WTC11 (cell line): ENCODE results near the gene RAB11FIP3. TPM values are rescaled to one million over a fixed set of nuclear protein-coding genes. Genes with fewer than 3 reads are reported as not detected.

Experiments
- ATAC-seq: fragments of 200-7000 bp; cut with Tn5 transposase; 2 replicates; pipeline ENCODE4 v1.10.0; 2021; ENCODE audit warnings: mild to moderate bottlenecking, moderate library complexity
- CTCF ChIA-PET: fragments of 300-600 bp; sonication (Branson Sonifier 250); formaldehyde crosslinking; loops from one replicate; lab custom pipeline; 2021; ENCODE audit warnings: antibody characterized with exemption; lab: Charles Lee
- POLR2A ChIA-PET: fragments of 350-600 bp; sonication (Branson Sonifier 250); formaldehyde crosslinking; loops from one replicate; lab custom pipeline; 2021; ENCODE audit warnings: antibody characterized with exemption; lab: Charles Lee
- DNase-seq: peaks from one replicate; pipeline ENCODE4 v3.0.0; 2021; ENCODE audit warnings: low spot score
- H3K27ac Mint-ChIP-seq: 2 replicates; pipeline ENCODE4 v1.8.0; 2021; ENCODE audit warnings: mixed read lengths
- H3K27me3 Mint-ChIP-seq: 2 replicates; pipeline ENCODE4 v1.8.0; 2021; ENCODE audit warnings: low read depth, mild to moderate bottlenecking, moderate library complexity, mixed read lengths
- H3K36me3 Mint-ChIP-seq: 2 replicates; pipeline ENCODE4 v1.8.0; 2021; ENCODE audit warnings: mixed read lengths
- H3K4me1 Mint-ChIP-seq: 2 replicates; pipeline ENCODE4 v1.8.0; 2022; ENCODE audit warnings: mixed read lengths
- H3K4me3 Mint-ChIP-seq: 2 replicates; pipeline ENCODE4 v1.8.0; 2021; ENCODE audit warnings: mild to moderate bottlenecking, moderate library complexity, mixed read lengths
- H3K9me3 Mint-ChIP-seq: 2 replicates; pipeline ENCODE4 v1.8.0; 2021; ENCODE audit warnings: mixed read lengths
- ATF1 ChIP-seq: sonication (generic); formaldehyde crosslinking; IDR thresholded peaks from 2 replicates; pipeline ENCODE4 v1.8.1; 2023; ENCODE audit warnings: mild to moderate bottlenecking, moderate library complexity, missing genetic modification reagents
- CREB1 ChIP-seq: sonication (generic); formaldehyde crosslinking; IDR thresholded peaks from 2 replicates; pipeline ENCODE4 v1.8.0; 2023; ENCODE audit warnings: mild to moderate bottlenecking, missing genetic modification reagents
- E2F5 ChIP-seq: sonication (generic); formaldehyde crosslinking; IDR thresholded peaks from 2 replicates; pipeline ENCODE4 v1.8.1; 2022; ENCODE audit warnings: mild to moderate bottlenecking, moderate library complexity, missing genetic modification reagents
- ELF4 ChIP-seq: sonication (generic); formaldehyde crosslinking; IDR thresholded peaks from 2 replicates; pipeline ENCODE4 v1.8.1; 2022; ENCODE audit warnings: low read depth, mild to moderate bottlenecking, moderate library complexity, missing genetic modification reagents
- ETV6 ChIP-seq: sonication (generic); formaldehyde crosslinking; IDR thresholded peaks from 2 replicates; pipeline ENCODE4 v1.8.1; 2022; ENCODE audit warnings: mild to moderate bottlenecking, missing genetic modification reagents
- FOXP1 ChIP-seq: sonication (generic); formaldehyde crosslinking; IDR thresholded peaks from 2 replicates; pipeline ENCODE4 v1.8.0; 2022; ENCODE audit warnings: missing genetic modification reagents, mild to moderate bottlenecking, moderate library complexity, borderline replicate concordance
- GABPB1 ChIP-seq: sonication (generic); formaldehyde crosslinking; IDR thresholded peaks from 2 replicates; pipeline ENCODE4 v1.8.1; 2023; ENCODE audit warnings: mild to moderate bottlenecking, missing genetic modification reagents
- HMGA2 ChIP-seq: fragments of 250-450 bp; sonication (Bioruptor Pico); IDR thresholded peaks from 2 replicates; pipeline ENCODE4 v1.4.0; 2021; ENCODE audit warnings: mild to moderate bottlenecking, moderate library complexity
- JUN ChIP-seq: sonication (generic); formaldehyde crosslinking; IDR thresholded peaks from 2 replicates; pipeline ENCODE4 v1.8.0; 2023; ENCODE audit warnings: mild to moderate bottlenecking, missing genetic modification reagents
- NFYB ChIP-seq: sonication (generic); formaldehyde crosslinking; conservative IDR thresholded peaks from 2 replicates; pipeline ENCODE4 v1.8.0; 2022; ENCODE audit warnings: low read depth, missing genetic modification reagents
- NR1H2 ChIP-seq: sonication (generic); formaldehyde crosslinking; IDR thresholded peaks from 2 replicates; pipeline ENCODE4 v1.9.0; 2021; ENCODE audit warnings: mild to moderate bottlenecking, moderate library complexity, missing genetic modification reagents
- NR2C2 ChIP-seq: sonication (generic); formaldehyde crosslinking; IDR thresholded peaks from 2 replicates; pipeline ENCODE4 v1.8.0; 2022; ENCODE audit warnings: mild to moderate bottlenecking, missing genetic modification reagents
- RELA ChIP-seq: sonication (generic); formaldehyde crosslinking; IDR thresholded peaks from 2 replicates; pipeline ENCODE4 v1.8.1; 2022; ENCODE audit warnings: missing genetic modification reagents, mild to moderate bottlenecking, borderline replicate concordance
- SMAD3 ChIP-seq: sonication (generic); formaldehyde crosslinking; IDR thresholded peaks from 2 replicates; pipeline ENCODE4 v1.8.0; 2022; ENCODE audit warnings: missing genetic modification reagents, mild to moderate bottlenecking, borderline replicate concordance
- SP1 ChIP-seq: sonication (generic); formaldehyde crosslinking; conservative IDR thresholded peaks from 2 replicates; pipeline ENCODE4 v1.8.1; 2022; ENCODE audit warnings: missing genetic modification reagents
- TCF7 ChIP-seq: sonication (generic); formaldehyde crosslinking; IDR thresholded peaks from 2 replicates; pipeline ENCODE4 v1.8.0; 2022; ENCODE audit warnings: mild to moderate bottlenecking, low read depth, missing genetic modification reagents, moderate library complexity
- TEAD1 ChIP-seq: sonication (generic); formaldehyde crosslinking; IDR thresholded peaks from 2 replicates; pipeline ENCODE4 v1.8.0; 2022; ENCODE audit warnings: mild to moderate bottlenecking, missing genetic modification reagents
- USF1 ChIP-seq: sonication (generic); formaldehyde crosslinking; IDR thresholded peaks from 2 replicates; pipeline ENCODE4 v1.8.0; 2022; ENCODE audit warnings: mild to moderate bottlenecking, missing genetic modification reagents
- USF2 ChIP-seq: sonication (generic); formaldehyde crosslinking; IDR thresholded peaks from 2 replicates; pipeline ENCODE4 v1.8.1; 2023; ENCODE audit warnings: mild to moderate bottlenecking, missing genetic modification reagents, moderate library complexity
- ZBTB21 ChIP-seq: sonication (generic); formaldehyde crosslinking; IDR thresholded peaks from 2 replicates; pipeline ENCODE4 v1.8.1; 2023; ENCODE audit warnings: mild to moderate bottlenecking, missing genetic modification reagents, borderline replicate concordance
- ZNF121 ChIP-seq: sonication (generic); formaldehyde crosslinking; IDR thresholded peaks from 2 replicates; pipeline ENCODE4 v1.8.0; 2023; ENCODE audit warnings: missing genetic modification reagents
- ZNF232 ChIP-seq: sonication (generic); formaldehyde crosslinking; IDR thresholded peaks from 2 replicates; pipeline ENCODE4 v1.8.0; 2022; ENCODE audit warnings: mild to moderate bottlenecking, missing genetic modification reagents
- ZNF423 ChIP-seq: fragments of 250-450 bp; sonication (Bioruptor Pico); IDR thresholded peaks from 2 replicates; pipeline ENCODE4 v2.1.2; 2022; ENCODE audit warnings: mild to moderate bottlenecking, moderate library complexity
- total RNA-seq: library from RNA; stranded (reverse); gene quantifications from 3 replicates; pipeline ENCODE4 v1.2.3, GENCODE V29; 2021
- TF ChIP-seq, protein P1 (sequence below): sonication (generic); formaldehyde crosslinking; IDR thresholded peaks from 2 replicates; pipeline ENCODE4 v1.8.1; 2022; ENCODE audit warnings: low read depth, mild to moderate bottlenecking, moderate library complexity, missing genetic modification reagents, borderline replicate concordance
- TF ChIP-seq, protein P2 (sequence below): sonication (generic); formaldehyde crosslinking; IDR thresholded peaks from 2 replicates; pipeline ENCODE4 v1.8.1; 2023; ENCODE audit warnings: mild to moderate bottlenecking, moderate library complexity, missing genetic modification reagents
- TF ChIP-seq, protein P3 (sequence below): fragments of 250-450 bp; sonication (Bioruptor Pico); IDR thresholded peaks from 2 replicates; pipeline ENCODE4 v1.8.0; 2021; ENCODE audit warnings: mild to moderate bottlenecking
- TF ChIP-seq, protein P4 (sequence below): sonication (generic); formaldehyde crosslinking; IDR thresholded peaks from 2 replicates; pipeline ENCODE4 v1.8.1; 2022; ENCODE audit warnings: missing genetic modification reagents, borderline replicate concordance

Gene RAB11FIP3
- total RNA-seq, 1 experiment from 2014 or later, result 38.6 TPM

- TF ChIP-seq ZBTB21 (CRISPR knock-in tag), result no peak
- 0 out of 2 replicates have a peak, but pooled peaks have one; percentile 18 for TF ChIP-seq ATF1 (CRISPR knock-in tag)
- 0 out of 2 replicates have a peak, but pooled peaks have one; percentile 58 for TF ChIP-seq JUN
- 0 out of 2 replicates have a peak, but pooled peaks have one; percentile 16 for TF ChIP-seq NFYB (CRISPR knock-in tag)
- TF ChIP-seq SP1 (CRISPR knock-in tag), result peak; percentile 76
- TF ChIP-seq TEAD1 (CRISPR knock-in tag), result 0 out of 2 replicates have a peak, but pooled peaks have one; percentile 53
- 0 out of 2 replicates have a peak, but pooled peaks have one; percentile 17 for TF ChIP-seq SMAD3 (CRISPR knock-in tag)
- TF ChIP-seq ZNF232, result peak; percentile 69
- TF ChIP-seq TCF7 (CRISPR knock-in tag), result 0 out of 2 replicates have a peak, but pooled peaks have one; percentile 32
- peak; percentile 60; the same call in 1 of the 2 replicates for TF ChIP-seq USF1 (CRISPR knock-in tag)
- 0 out of 2 replicates have a peak, but pooled peaks have one; percentile 50 for TF ChIP-seq E2F5 (CRISPR knock-in tag)
- peak; percentile 72; the same call in 1 of the 2 replicates for TF ChIP-seq FOXP1 (CRISPR knock-in tag)
- TF ChIP-seq, protein P1, sequence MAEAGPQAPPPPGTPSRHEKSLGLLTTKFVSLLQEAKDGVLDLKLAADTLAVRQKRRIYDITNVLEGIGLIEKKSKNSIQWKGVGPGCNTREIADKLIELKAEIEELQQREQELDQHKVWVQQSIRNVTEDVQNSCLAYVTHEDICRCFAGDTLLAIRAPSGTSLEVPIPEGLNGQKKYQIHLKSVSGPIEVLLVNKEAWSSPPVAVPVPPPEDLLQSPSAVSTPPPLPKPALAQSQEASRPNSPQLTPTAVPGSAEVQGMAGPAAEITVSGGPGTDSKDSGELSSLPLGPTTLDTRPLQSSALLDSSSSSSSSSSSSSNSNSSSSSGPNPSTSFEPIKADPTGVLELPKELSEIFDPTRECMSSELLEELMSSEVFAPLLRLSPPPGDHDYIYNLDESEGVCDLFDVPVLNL, result no peak
- TF ChIP-seq, protein P2, sequence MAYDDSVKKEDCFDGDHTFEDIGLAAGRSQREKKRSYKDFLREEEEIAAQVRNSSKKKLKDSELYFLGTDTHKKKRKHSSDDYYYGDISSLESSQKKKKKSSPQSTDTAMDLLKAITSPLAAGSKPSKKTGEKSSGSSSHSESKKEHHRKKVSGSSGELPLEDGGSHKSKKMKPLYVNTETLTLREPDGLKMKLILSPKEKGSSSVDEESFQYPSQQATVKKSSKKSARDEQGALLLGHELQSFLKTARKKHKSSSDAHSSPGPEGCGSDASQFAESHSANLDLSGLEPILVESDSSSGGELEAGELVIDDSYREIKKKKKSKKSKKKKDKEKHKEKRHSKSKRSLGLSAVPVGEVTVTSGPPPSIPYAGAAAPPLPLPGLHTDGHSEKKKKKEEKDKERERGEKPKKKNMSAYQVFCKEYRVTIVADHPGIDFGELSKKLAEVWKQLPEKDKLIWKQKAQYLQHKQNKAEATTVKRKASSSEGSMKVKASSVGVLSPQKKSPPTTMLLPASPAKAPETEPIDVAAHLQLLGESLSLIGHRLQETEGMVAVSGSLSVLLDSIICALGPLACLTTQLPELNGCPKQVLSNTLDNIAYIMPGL, result peak; percentile 68
- 0 out of 2 replicates have a peak, but pooled peaks have one; percentile 5 for TF ChIP-seq USF2 (CRISPR knock-in tag)
- TF ChIP-seq ETV6 (CRISPR knock-in tag), result 0 out of 2 replicates have a peak, but pooled peaks have one; percentile 66
- no peak for TF ChIP-seq ELF4 (CRISPR knock-in tag)
- TF ChIP-seq ZNF121 (CRISPR knock-in tag), result 0 out of 2 replicates have a peak, but pooled peaks have one; percentile 17
- 0 out of 2 replicates have a peak, but pooled peaks have one; percentile 38 for TF ChIP-seq CREB1
Observed at GRCh38 chr16:425082-425718, at the start of gene RAB11FIP3 (continued).

DNA sequence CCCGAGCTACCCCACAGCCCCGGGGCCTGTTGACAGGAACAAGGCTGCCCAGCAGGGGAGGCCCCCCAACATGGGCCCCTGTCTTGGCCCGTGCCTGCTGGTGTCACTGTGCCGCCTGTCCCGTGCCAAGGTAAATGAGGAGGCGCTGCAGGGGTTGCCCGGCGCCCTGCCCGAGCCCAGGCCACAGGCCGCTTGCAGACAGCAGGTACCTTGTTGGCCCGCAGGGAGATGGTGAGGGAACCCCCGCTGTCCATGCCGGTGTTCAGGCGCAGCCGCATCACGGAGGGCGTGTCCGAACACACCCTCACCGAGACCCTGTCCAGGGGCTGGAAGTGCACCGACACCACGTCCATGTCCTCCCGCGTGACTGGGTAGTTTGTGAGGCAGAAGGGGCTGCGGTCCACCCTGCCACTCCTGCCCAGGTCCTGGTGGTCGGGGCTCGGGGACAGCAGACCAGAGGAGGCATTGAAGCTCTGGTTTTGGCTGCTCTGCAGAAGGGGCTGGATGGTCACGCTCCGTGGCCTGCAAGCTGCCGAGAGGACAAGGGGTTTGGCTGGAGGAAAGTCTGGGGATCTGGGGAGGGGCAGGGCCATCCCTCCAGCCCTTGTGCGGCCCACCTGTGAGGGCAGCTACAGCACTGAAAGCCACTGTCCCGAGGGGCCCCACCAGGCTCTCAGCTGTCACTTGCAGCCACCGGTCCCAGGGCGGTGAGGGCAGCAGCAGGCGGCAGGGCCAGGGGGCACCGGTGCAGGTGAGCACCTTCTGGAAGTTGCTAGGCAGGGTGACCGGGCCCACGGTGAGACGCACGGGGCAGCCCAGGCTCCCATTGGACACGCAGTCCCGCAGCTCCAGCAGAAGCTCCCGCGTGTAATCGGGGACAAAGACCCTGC, 49.3 kb upstream of the RAB11FIP3 start:
- no peak for ATAC-seq
- ChIA-PET CTCF (no interaction called here), POLR2A (no interaction called here)
- Mint-ChIP-seq H3K9me3 (no peaks in the 10 kb centered on the region), H3K27me3 (no peaks in the 10 kb centered on the region), H3K4me1 (peaks cover 15% of the 10 kb centered on the region), H3K27ac (peak overlapping the region; percentile 36; the same call in 1 of the 2 replicates), H3K36me3 (peaks cover 12% of the 10 kb centered on the region), H3K4me3 (no peak overlapping the region)
- DNase-seq, result no peak
- TF ChIP-seq HMGA2 (CRISPR knock-in tag) (no peak), ELF4 (CRISPR knock-in tag) (no peak), ZNF423 (CRISPR knock-in tag) (no peak), GABPB1 (CRISPR knock-in tag) (no peak), RELA (no peak), NR2C2 (no peak), NR1H2 (CRISPR knock-in tag) (no peak)
- TF ChIP-seq, protein P3, sequence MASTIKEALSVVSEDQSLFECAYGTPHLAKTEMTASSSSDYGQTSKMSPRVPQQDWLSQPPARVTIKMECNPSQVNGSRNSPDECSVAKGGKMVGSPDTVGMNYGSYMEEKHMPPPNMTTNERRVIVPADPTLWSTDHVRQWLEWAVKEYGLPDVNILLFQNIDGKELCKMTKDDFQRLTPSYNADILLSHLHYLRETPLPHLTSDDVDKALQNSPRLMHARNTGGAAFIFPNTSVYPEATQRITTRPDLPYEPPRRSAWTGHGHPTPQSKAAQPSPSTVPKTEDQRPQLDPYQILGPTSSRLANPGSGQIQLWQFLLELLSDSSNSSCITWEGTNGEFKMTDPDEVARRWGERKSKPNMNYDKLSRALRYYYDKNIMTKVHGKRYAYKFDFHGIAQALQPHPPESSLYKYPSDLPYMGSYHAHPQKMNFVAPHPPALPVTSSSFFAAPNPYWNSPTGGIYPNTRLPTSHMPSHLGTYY (CRISPR knock-in tag), result no peak
- TF ChIP-seq, protein P4, sequence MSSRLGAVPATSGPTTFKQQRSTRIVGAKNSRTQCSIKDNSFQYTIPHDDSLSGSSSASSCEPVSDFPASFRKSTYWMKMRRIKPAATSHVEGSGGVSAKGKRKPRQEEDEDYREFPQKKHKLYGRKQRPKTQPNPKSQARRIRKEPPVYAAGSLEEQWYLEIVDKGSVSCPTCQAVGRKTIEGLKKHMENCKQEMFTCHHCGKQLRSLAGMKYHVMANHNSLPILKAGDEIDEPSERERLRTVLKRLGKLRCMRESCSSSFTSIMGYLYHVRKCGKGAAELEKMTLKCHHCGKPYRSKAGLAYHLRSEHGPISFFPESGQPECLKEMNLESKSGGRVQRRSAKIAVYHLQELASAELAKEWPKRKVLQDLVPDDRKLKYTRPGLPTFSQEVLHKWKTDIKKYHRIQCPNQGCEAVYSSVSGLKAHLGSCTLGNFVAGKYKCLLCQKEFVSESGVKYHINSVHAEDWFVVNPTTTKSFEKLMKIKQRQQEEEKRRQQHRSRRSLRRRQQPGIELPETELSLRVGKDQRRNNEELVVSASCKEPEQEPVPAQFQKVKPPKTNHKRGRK (CRISPR knock-in tag), result no peak
